OCI-LY3 (cell line): ENCODE measurements around the gene CSTB.

Experiments
- H2AFZ ChIP-seq: fragments of 200-600, 300-600 bp; shearing (Covaris generic); 2 replicates; pipeline ENCODE4 v1.6.0; 2014; ENCODE audit warnings: antibody characterized with exemption, low read depth, low read length
- H3K27ac ChIP-seq: fragments of 200-600, 300-600 bp; sonication (generic); 2 replicates; pipeline ENCODE4 v1.5.1; 2014; ENCODE audit warnings: mild to moderate bottlenecking, low read length, moderate library complexity, mixed read lengths
- H3K27me3 ChIP-seq: fragments of 200-600, 300-600 bp; sonication (generic); 2 replicates; pipeline ENCODE4 v1.6.1; 2014; ENCODE audit warnings: low read depth, low read length, mixed read lengths
- H3K36me3 ChIP-seq: fragments of 200-600, 300-600 bp; sonication (generic); replicated peaks from 2 replicates; pipeline ENCODE3; 2014; ENCODE audit warnings: low read depth, low read length, mixed read lengths
- H3K4me1 ChIP-seq: fragments of 300-600, 200-600 bp; sonication (generic); 2 replicates; pipeline ENCODE4 v1.6.1; 2014; ENCODE audit warnings: low read length, mixed read lengths
- H3K4me2 ChIP-seq: fragments of 200-600, 300-600 bp; sonication (generic); 2 replicates; pipeline ENCODE4 v1.6.1; 2014; ENCODE audit warnings: low read length, mixed read lengths
- H3K4me3 ChIP-seq: fragments of 300-600, 200-600 bp; sonication (generic); 2 replicates; pipeline ENCODE4 v1.5.1; 2014; ENCODE audit warnings: antibody characterized with exemption, mild to moderate bottlenecking, low read length, moderate library complexity
- H3K79me2 ChIP-seq: fragments of 300-600, 200-600 bp; shearing (Covaris generic); 2 replicates; pipeline ENCODE4 v1.6.1; 2014; ENCODE audit warnings: mild to moderate bottlenecking, low read length, mixed read lengths
- H3K9ac ChIP-seq: fragments of 300-600, 200-600 bp; shearing (Covaris generic); 2 replicates; pipeline ENCODE4 v1.6.0; 2014; ENCODE audit warnings: mild to moderate bottlenecking, low read length, moderate library complexity
- H3K9me3 ChIP-seq: fragments of 200-600, 300-600 bp; shearing (Covaris generic); 2 replicates; pipeline ENCODE4 v1.6.1; 2014; ENCODE audit warnings: low read length, mixed read lengths; ENCODE audit not compliant: insufficient read depth
- H4K20me1 ChIP-seq: fragments of 200-600, 300-600 bp; sonication (generic); 2 replicates; pipeline ENCODE4 v1.6.1; 2016; ENCODE audit warnings: low read length, mixed read lengths; ENCODE audit not compliant: insufficient read depth
- CTCF ChIP-seq: fragments of 200-600, 300-600 bp; sonication (generic); IDR thresholded peaks from 2 replicates; pipeline ENCODE4 v1.5.1; 2014; ENCODE audit warnings: antibody characterized with exemption, low read length, low read depth
- EZH2phosphoT487 ChIP-seq: fragments of 200-600 bp; shearing (Covaris generic); IDR thresholded peaks from 2 replicates; pipeline ENCODE4 v1.6.1; 2018; ENCODE audit warnings: antibody characterized with exemption, mixed run types, low read depth

The CSTB gene

GRCh38 chr21:43817157-43818086, 41.3 kb upstream of the CSTB start:
- no peak overlapping the region for H3K27ac ChIP-seq
- H3K9ac ChIP-seq = no peak overlapping the region
- H3K27me3 ChIP-seq = 0 out of 2 replicates have a peak, but pooled peaks cover 2% of the 10 kb centered on the region
- H4K20me1 ChIP-seq = no peaks in the 10 kb centered on the region
- TF ChIP-seq EZH2phosphoT487 (no peak), CTCF (no peak)
- no peaks in the 10 kb centered on the region for H3K79me2 ChIP-seq
- peaks cover 5% of the 10 kb centered on the region; the same call in 1 of the 2 replicates for H3K4me1 ChIP-seq
- no peaks in the 10 kb centered on the region for H3K36me3 ChIP-seq
- no peak overlapping the region for H2AFZ ChIP-seq
- no peak overlapping the region for H3K4me3 ChIP-seq
- H3K4me2 ChIP-seq = no peak overlapping the region
- H3K9me3 ChIP-seq = peaks cover 6% of the 10 kb centered on the region; the same call in 1 of the 2 replicates

- Histone ChIP-seq H3K79me2 (no peaks in the 10 kb centered on the region), H3K9me3 (peaks cover 6% of the 10 kb centered on the region; the same call in 1 of the 2 replicates), H3K9ac (no peak overlapping the region), H3K27me3 (0 out of 2 replicates have a peak, but pooled peaks cover 2% of the 10 kb centered on the region), H3K4me3 (no peak overlapping the region), H3K4me2 (no peak overlapping the region), H3K4me1 (peaks cover 13% of the 10 kb centered on the region), H3K36me3 (no peaks in the 10 kb centered on the region), H4K20me1 (no peaks in the 10 kb centered on the region), H3K27ac (no peak overlapping the region), H2AFZ (no peak overlapping the region)
- no peak for TF ChIP-seq EZH2phosphoT487
- peak; percentile 21 for TF ChIP-seq CTCF
These were observed 40.5 kb upstream of the CSTB start for GRCh38 chr21:43816611-43817071.

GRCh38 chr21:43815991-43816390, 39.9 kb upstream of the CSTB start:
- H3K9ac ChIP-seq = no peak overlapping the region
- H3K36me3 ChIP-seq = no peaks in the 10 kb centered on the region
- 0 out of 2 replicates have a peak, but pooled peaks cover 2% of the 10 kb centered on the region for H3K27me3 ChIP-seq
- TF ChIP-seq EZH2phosphoT487 (no peak), CTCF (no peak)
- H3K4me2 ChIP-seq = no peak overlapping the region
- no peaks in the 10 kb centered on the region for H3K79me2 ChIP-seq
- H4K20me1 ChIP-seq = no peaks in the 10 kb centered on the region
- no peak overlapping the region for H3K4me3 ChIP-seq
- no peak overlapping the region for H2AFZ ChIP-seq
- peaks cover 19% of the 10 kb centered on the region for H3K4me1 ChIP-seq
- peaks cover 6% of the 10 kb centered on the region; the same call in 1 of the 2 replicates for H3K9me3 ChIP-seq
- no peak overlapping the region for H3K27ac ChIP-seq

GRCh38 chr21:43815107-43815613, 39.1 kb upstream of the CSTB start:
- Histone ChIP-seq H3K27me3 (0 out of 2 replicates have a peak, but pooled peaks cover 2% of the 10 kb centered on the region), H3K79me2 (no peaks in the 10 kb centered on the region), H3K4me2 (peak overlapping the region; percentile 28; the same call in 1 of the 2 replicates), H4K20me1 (no peaks in the 10 kb centered on the region), H3K9me3 (peaks cover 6% of the 10 kb centered on the region; the same call in 1 of the 2 replicates), H3K4me1 (peaks cover 27% of the 10 kb centered on the region), H3K4me3 (no peak overlapping the region), H2AFZ (no peak overlapping the region), H3K36me3 (no peaks in the 10 kb centered on the region), H3K9ac (no peak overlapping the region), H3K27ac (no peak overlapping the region)
- no peak for TF ChIP-seq CTCF
- no peak for TF ChIP-seq EZH2phosphoT487
